Stimulated activated CD4-positive, alpha-beta T cell treated with anti-CD3 and anti-CD28 coated beads, Interleukin-1b, Interleukin-23, amount 100 ng/mL, for 24 hours (primary cell): Measurements from ENCODE around the gene ELMO1.

Experiments
- DNase-seq, 4 experiments: peaks; one replicate each; pipeline ENCODE4 v3.0.0-alpha.2; 2020; ENCODE audit warnings: low read depth in 4 of 4, low spot score in 1 of 4

The ELMO1 gene

GRCh38 chr7:36964297-36964696 is 484.4 kb downstream of the ELMO1 start:
- no peak for DNase-seq

GRCh38 chr7:36962367-36962766 is 486.3 kb downstream of the ELMO1 start:
- no peak for DNase-seq

GRCh38 chr7:36961693-36962092 is 487.0 kb downstream of the ELMO1 start:
- no peak for DNase-seq

- no peak for DNase-seq
These were observed 487.6 kb downstream of the ELMO1 start for GRCh38 chr7:36961097-36961496.

- DNase-seq: no peak
These were observed 488.6 kb downstream of the ELMO1 start for GRCh38 chr7:36960105-36960504.

GRCh38 chr7:36958111-36958733 is 490.4 kb downstream of the ELMO1 start:
- DNase-seq: no peak

- DNase-seq: no peak
These were observed 491.0 kb downstream of the ELMO1 start for GRCh38 chr7:36957620-36958019.

- no peak for DNase-seq
These were observed 491.9 kb downstream of the ELMO1 start for GRCh38 chr7:36956814-36957213.

GRCh38 chr7:36955456-36956129 is 493.1 kb downstream of the ELMO1 start:
- no peak for DNase-seq

GRCh38 chr7:36951257-36951697 is 497.4 kb downstream of the ELMO1 start:
- no peak for DNase-seq

GRCh38 chr7:36949711-36950600 is 498.7 kb downstream of the ELMO1 start:
- no peak for DNase-seq

- DNase-seq: no peak
These were observed 502.3 kb downstream of the ELMO1 start for GRCh38 chr7:36946401-36946739.

- DNase-seq: no peak
These were observed 502.9 kb downstream of the ELMO1 start for GRCh38 chr7:36945612-36946400.

GRCh38 chr7:36944838-36945237 is 503.8 kb downstream of the ELMO1 start:
- no peak for DNase-seq

GRCh38 chr7:36943591-36944435 is 504.9 kb downstream of the ELMO1 start:
- DNase-seq: no peak

- no peak for DNase-seq
These were observed 505.7 kb downstream of the ELMO1 start for GRCh38 chr7:36942955-36943354.

- DNase-seq: no peak
These were observed 506.1 kb downstream of the ELMO1 start for GRCh38 chr7:36942541-36942940.

GRCh38 chr7:36942025-36942424 is 506.6 kb downstream of the ELMO1 start:
- DNase-seq: no peak

- DNase-seq: no peak
These were observed 507.3 kb downstream of the ELMO1 start for GRCh38 chr7:36941359-36941758.

GRCh38 chr7:36939816-36940215 is 508.8 kb downstream of the ELMO1 start:
- DNase-seq: no peak
